SK-N-SH treated with all-trans-retinoic acid at 6 μM for 48 hours (cell line): ENCODE results near the gene FGGY.
A peak's percentile ranks its signal among the peaks of the same experiment; 100 is the strongest.

Source experiments
- ATAC-seq: fragments of 200-7000 bp; cut with Tn5 transposase; 3 replicates; pipeline ENCODE4 v1.9.1; 2020; ENCODE audit warnings: mild to moderate bottlenecking, moderate library complexity
- ARNTL ChIP-seq: fragments of 450-650 bp; formaldehyde crosslinking; IDR thresholded peaks from 2 replicates; pipeline ENCODE4 v1.5.0; 2020; ENCODE audit warnings: low read depth, mild to moderate bottlenecking, moderate library complexity, borderline replicate concordance
- BACH2 ChIP-seq: fragments of 250-450 bp; sonication (Bioruptor Pico); IDR thresholded peaks from 2 replicates; pipeline ENCODE4 v1.9.0; 2021; ENCODE audit warnings: mild to moderate bottlenecking, borderline replicate concordance
- CSDC2 ChIP-seq: fragments of 250-450 bp; sonication (Bioruptor Pico); IDR thresholded peaks from 2 replicates; pipeline ENCODE4 v1.5.0; 2020; ENCODE audit warnings: mild to moderate bottlenecking, moderate library complexity
- ESRRG ChIP-seq: fragments of 250-450 bp; sonication (Bioruptor Pico); IDR thresholded peaks from 2 replicates; pipeline ENCODE4 v1.6.1; 2021; ENCODE audit warnings: mild to moderate bottlenecking
- GLIS3 ChIP-seq: fragments of 250-450 bp; sonication (Bioruptor Pico); IDR thresholded peaks from 2 replicates; pipeline ENCODE4 v1.5.0; 2020; ENCODE audit warnings: mild to moderate bottlenecking, moderate library complexity
- ISL1 ChIP-seq: fragments of 250-450 bp; sonication (Bioruptor Pico); IDR thresholded peaks from 2 replicates; pipeline ENCODE4 v2.1.2; 2022; ENCODE audit warnings: mild to moderate bottlenecking, moderate library complexity
- OSR1 ChIP-seq: fragments of 250-450 bp; sonication (Bioruptor Pico); IDR thresholded peaks from 2 replicates; pipeline ENCODE4 v1.8.0; 2022; ENCODE audit warnings: moderate library complexity, mild to moderate bottlenecking, inconsistent platforms
- RARB ChIP-seq: fragments of 250-450 bp; sonication (Bioruptor Pico); IDR thresholded peaks from 2 replicates; pipeline ENCODE4 v1.8.0; 2021; ENCODE audit warnings: mild to moderate bottlenecking, moderate library complexity
- SNAI2 ChIP-seq: fragments of 250-450 bp; sonication (Bioruptor Pico); IDR thresholded peaks from 2 replicates; pipeline ENCODE4 v1.5.0; 2020; ENCODE audit warnings: mild to moderate bottlenecking, moderate library complexity
- TCF4 ChIP-seq: fragments of 250-450 bp; sonication (Bioruptor Pico); IDR thresholded peaks from 2 replicates; pipeline ENCODE4 v1.8.0; 2021; ENCODE audit warnings: mild to moderate bottlenecking, moderate library complexity, borderline replicate concordance
- TOX ChIP-seq: fragments of 250-450 bp; sonication (Bioruptor Pico); IDR thresholded peaks from 2 replicates; pipeline ENCODE4 v1.8.0; 2021; ENCODE audit warnings: mild to moderate bottlenecking, moderate library complexity, borderline replicate concordance
- ZC3H10 ChIP-seq: fragments of 250-450 bp; sonication (Bioruptor Pico); IDR thresholded peaks from 2 replicates; pipeline ENCODE4 v1.5.1; 2021; ENCODE audit warnings: mild to moderate bottlenecking, moderate library complexity
- ZFP3 ChIP-seq: fragments of 250-450 bp; sonication (Bioruptor Pico); IDR thresholded peaks from 2 replicates; pipeline ENCODE4 v1.5.0; 2020; ENCODE audit warnings: mild to moderate bottlenecking, moderate library complexity
- ZFP30 ChIP-seq: fragments of 450-650 bp; formaldehyde crosslinking; IDR thresholded peaks from 2 replicates; pipeline ENCODE4 v1.5.0; 2022; ENCODE audit warnings: mild to moderate bottlenecking, moderate library complexity
- ZNF565 ChIP-seq: fragments of 450-650 bp; formaldehyde crosslinking; conservative IDR thresholded peaks from 2 replicates; pipeline ENCODE4 v1.5.0; 2020; ENCODE audit warnings: low read depth, mild to moderate bottlenecking, moderate library complexity
- ZNF70 ChIP-seq: fragments of 450-650 bp; formaldehyde crosslinking; IDR thresholded peaks from 2 replicates; pipeline ENCODE4 v1.5.0; 2020; ENCODE audit warnings: mild to moderate bottlenecking, moderate library complexity
- ZNF8 ChIP-seq: fragments of 450-650 bp; formaldehyde crosslinking; IDR thresholded peaks from 2 replicates; pipeline ENCODE4 v1.5.0; 2020; ENCODE audit warnings: mild to moderate bottlenecking, moderate library complexity
- TF ChIP-seq, protein P1 (sequence below): fragments of 250-450 bp; sonication (Bioruptor Pico); IDR thresholded peaks from 2 replicates; pipeline ENCODE4 v1.8.0; 2020; ENCODE audit warnings: mild to moderate bottlenecking, moderate library complexity, borderline replicate concordance
- TF ChIP-seq, protein P2 (sequence below): fragments of 250-450 bp; sonication (Bioruptor Pico); IDR thresholded peaks from 2 replicates; pipeline ENCODE4 v1.5.0; 2020; ENCODE audit warnings: mild to moderate bottlenecking, moderate library complexity
- TF ChIP-seq, protein P3 (sequence below): fragments of 250-450 bp; sonication (Bioruptor Pico); IDR thresholded peaks from 2 replicates; pipeline ENCODE4 v1.5.1; 2020; ENCODE audit warnings: low read depth, mild to moderate bottlenecking, moderate library complexity
- TF ChIP-seq, protein P4 (sequence below): fragments of 250-450 bp; sonication (Bioruptor Pico); IDR thresholded peaks from 2 replicates; pipeline ENCODE4 v1.5.1; 2021; ENCODE audit warnings: mild to moderate bottlenecking, moderate library complexity
- TF ChIP-seq, protein P5 (sequence below): fragments of 250-450 bp; sonication (Bioruptor Pico); IDR thresholded peaks from 2 replicates; pipeline ENCODE4 v1.8.0; 2021; ENCODE audit warnings: low read depth, mild to moderate bottlenecking, moderate library complexity, borderline replicate concordance

FGGY gene

DNA sequence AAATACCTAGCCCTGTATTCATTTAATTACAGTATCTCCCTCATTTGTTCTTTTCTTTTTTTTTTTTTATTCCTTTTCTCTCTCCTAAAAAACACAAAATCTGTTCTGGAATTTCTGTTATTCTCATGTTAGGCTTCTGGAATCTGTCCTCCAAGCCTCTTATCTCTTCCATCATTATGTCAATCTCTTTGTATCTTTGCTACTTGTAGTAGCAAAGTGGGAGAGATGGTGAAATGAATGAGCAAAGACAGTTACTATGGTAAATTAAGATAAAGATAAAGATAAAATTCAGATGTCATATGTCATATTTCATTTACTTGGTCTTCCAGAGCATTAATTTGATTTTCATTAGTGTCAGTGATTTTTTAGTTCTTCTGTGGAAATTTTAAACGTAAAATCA is 155.1 kb downstream of the FGGY start:
- TF ChIP-seq, protein P1, sequence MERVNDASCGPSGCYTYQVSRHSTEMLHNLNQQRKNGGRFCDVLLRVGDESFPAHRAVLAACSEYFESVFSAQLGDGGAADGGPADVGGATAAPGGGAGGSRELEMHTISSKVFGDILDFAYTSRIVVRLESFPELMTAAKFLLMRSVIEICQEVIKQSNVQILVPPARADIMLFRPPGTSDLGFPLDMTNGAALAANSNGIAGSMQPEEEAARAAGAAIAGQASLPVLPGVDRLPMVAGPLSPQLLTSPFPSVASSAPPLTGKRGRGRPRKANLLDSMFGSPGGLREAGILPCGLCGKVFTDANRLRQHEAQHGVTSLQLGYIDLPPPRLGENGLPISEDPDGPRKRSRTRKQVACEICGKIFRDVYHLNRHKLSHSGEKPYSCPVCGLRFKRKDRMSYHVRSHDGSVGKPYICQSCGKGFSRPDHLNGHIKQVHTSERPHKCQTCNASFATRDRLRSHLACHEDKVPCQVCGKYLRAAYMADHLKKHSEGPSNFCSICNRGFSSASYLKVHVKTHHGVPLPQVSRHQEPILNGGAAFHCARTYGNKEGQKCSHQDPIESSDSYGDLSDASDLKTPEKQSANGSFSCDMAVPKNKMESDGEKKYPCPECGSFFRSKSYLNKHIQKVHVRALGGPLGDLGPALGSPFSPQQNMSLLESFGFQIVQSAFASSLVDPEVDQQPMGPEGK (CRISPR knock-in tag) = no peak
- TF ChIP-seq ZNF70 (CRISPR knock-in tag) (0 out of 2 replicates have a peak, but pooled peaks have one; percentile 21), ZNF8 (CRISPR knock-in tag) (no peak), ISL1 (peak; percentile 86)
- ATAC-seq = no peak

DNA sequence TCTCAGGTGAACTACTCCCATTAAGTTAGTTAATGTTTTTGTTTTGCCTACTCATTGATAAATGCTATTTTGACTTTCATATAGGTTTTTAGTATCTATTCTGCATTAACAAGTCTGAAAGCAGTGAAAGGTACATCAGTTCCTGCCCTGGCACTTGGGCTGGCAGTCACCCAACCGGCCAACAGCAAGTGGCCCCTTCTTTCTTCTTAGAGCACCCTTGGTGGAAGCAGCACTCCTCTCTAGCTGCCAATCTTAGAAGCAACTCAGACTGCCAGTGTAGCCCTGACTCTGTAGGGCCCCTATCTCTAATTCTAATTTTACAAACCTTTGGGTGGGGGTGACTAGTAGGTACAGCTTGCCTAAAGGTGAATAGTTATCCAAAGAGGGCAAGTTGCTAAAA is 155.7 kb downstream of the FGGY start:
- no peak for TF ChIP-seq ARNTL (CRISPR knock-in tag)
- TF ChIP-seq CSDC2 (CRISPR knock-in tag) = no peak
- TF ChIP-seq ZNF8 (CRISPR knock-in tag) = no peak
- TF ChIP-seq, protein P2, sequence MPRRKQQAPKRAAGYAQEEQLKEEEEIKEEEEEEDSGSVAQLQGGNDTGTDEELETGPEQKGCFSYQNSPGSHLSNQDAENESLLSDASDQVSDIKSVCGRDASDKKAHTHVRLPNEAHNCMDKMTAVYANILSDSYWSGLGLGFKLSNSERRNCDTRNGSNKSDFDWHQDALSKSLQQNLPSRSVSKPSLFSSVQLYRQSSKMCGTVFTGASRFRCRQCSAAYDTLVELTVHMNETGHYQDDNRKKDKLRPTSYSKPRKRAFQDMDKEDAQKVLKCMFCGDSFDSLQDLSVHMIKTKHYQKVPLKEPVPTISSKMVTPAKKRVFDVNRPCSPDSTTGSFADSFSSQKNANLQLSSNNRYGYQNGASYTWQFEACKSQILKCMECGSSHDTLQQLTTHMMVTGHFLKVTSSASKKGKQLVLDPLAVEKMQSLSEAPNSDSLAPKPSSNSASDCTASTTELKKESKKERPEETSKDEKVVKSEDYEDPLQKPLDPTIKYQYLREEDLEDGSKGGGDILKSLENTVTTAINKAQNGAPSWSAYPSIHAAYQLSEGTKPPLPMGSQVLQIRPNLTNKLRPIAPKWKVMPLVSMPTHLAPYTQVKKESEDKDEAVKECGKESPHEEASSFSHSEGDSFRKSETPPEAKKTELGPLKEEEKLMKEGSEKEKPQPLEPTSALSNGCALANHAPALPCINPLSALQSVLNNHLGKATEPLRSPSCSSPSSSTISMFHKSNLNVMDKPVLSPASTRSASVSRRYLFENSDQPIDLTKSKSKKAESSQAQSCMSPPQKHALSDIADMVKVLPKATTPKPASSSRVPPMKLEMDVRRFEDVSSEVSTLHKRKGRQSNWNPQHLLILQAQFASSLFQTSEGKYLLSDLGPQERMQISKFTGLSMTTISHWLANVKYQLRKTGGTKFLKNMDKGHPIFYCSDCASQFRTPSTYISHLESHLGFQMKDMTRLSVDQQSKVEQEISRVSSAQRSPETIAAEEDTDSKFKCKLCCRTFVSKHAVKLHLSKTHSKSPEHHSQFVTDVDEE (CRISPR knock-in tag) = no peak
- no peak for TF ChIP-seq ZC3H10 (CRISPR knock-in tag)
- TF ChIP-seq ZNF565 = no peak
- no peak for TF ChIP-seq BACH2
- TF ChIP-seq SNAI2 = no peak
- no peak for TF ChIP-seq ZFP30 (CRISPR knock-in tag)
- TF ChIP-seq TCF4 (CRISPR knock-in tag) = no peak
- TF ChIP-seq, protein P3, sequence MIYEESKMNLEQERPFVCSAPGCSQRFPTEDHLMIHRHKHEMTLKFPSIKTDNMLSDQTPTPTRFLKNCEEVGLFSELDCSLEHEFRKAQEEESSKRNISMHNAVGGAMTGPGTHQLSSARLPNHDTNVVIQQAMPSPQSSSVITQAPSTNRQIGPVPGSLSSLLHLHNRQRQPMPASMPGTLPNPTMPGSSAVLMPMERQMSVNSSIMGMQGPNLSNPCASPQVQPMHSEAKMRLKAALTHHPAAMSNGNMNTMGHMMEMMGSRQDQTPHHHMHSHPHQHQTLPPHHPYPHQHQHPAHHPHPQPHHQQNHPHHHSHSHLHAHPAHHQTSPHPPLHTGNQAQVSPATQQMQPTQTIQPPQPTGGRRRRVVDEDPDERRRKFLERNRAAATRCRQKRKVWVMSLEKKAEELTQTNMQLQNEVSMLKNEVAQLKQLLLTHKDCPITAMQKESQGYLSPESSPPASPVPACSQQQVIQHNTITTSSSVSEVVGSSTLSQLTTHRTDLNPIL = no peak
- TF ChIP-seq, protein P1 (CRISPR knock-in tag) = no peak
- TF ChIP-seq ZFP3 (CRISPR knock-in tag) = no peak
- no peak for TF ChIP-seq TOX
- no peak for TF ChIP-seq RARB (CRISPR knock-in tag)
- no peak for TF ChIP-seq GLIS3
- TF ChIP-seq ISL1 = no peak
- TF ChIP-seq ZNF70 (CRISPR knock-in tag) = no peak
- TF ChIP-seq, protein P4, sequence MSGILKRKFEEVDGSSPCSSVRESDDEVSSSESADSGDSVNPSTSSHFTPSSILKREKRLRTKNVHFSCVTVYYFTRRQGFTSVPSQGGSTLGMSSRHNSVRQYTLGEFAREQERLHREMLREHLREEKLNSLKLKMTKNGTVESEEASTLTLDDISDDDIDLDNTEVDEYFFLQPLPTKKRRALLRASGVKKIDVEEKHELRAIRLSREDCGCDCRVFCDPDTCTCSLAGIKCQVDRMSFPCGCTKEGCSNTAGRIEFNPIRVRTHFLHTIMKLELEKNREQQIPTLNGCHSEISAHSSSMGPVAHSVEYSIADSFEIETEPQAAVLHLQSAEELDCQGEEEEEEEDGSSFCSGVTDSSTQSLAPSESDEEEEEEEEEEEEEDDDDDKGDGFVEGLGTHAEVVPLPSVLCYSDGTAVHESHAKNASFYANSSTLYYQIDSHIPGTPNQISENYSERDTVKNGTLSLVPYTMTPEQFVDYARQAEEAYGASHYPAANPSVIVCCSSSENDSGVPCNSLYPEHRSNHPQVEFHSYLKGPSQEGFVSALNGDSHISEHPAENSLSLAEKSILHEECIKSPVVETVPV (CRISPR knock-in tag) = no peak
- TF ChIP-seq ESRRG (CRISPR knock-in tag) = no peak

DNA sequence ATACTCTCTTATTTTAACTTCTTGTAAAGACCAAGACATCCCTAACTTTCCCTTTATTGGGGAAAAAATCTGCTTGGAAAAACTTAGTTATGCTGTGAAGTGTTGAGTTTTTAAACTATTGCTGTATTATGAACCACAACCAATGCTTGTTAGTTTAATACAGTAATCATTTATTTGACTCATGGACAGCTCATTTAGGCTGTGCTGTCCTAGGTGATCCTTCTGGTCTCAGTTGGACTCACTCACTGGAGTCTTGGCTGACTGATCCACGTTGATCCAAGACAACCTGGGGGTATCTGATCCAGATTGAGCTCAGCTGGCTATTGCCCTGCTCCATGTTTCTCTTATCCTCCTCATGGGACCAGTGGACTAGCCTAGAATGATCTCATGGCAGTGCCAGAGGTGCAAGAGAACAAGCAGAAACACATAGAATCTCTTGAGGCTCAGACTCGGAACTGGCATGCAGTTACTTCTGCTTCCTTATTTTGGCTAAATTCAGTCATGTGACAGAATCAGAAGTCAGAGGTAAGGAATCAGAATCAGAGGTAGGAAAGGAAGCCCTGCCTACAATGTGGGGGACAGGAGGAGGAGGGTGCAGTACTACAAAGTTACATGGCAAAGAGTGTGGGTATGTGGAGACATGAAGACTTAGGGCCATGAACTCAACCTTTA is 156.5 kb downstream of the FGGY start:
- ATAC-seq = no peak
- TF ChIP-seq, protein P2 (CRISPR knock-in tag) = no peak
- TF ChIP-seq ZFP3 (CRISPR knock-in tag) (no peak), ARNTL (CRISPR knock-in tag) (no peak), ZNF70 (CRISPR knock-in tag) (no peak), OSR1 (CRISPR knock-in tag) (no peak), ISL1 (no peak), ESRRG (CRISPR knock-in tag) (no peak), RARB (CRISPR knock-in tag) (no peak), ZFP30 (CRISPR knock-in tag) (no peak), BACH2 (no peak)
- TF ChIP-seq, protein P5, sequence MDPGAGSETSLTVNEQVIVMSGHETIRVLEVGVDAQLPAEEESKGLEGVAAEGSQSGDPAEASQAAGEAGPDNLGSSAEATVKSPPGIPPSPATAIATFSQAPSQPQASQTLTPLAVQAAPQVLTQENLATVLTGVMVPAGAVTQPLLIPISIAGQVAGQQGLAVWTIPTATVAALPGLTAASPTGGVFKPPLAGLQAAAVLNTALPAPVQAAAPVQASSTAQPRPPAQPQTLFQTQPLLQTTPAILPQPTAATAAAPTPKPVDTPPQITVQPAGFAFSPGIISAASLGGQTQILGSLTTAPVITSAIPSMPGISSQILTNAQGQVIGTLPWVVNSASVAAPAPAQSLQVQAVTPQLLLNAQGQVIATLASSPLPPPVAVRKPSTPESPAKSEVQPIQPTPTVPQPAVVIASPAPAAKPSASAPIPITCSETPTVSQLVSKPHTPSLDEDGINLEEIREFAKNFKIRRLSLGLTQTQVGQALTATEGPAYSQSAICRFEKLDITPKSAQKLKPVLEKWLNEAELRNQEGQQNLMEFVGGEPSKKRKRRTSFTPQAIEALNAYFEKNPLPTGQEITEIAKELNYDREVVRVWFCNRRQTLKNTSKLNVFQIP (CRISPR knock-in tag) = no peak
- TF ChIP-seq, protein P4 (CRISPR knock-in tag) = no peak

More for the DNA sequence above, 155.7 kb downstream of the FGGY start:
- ATAC-seq = no peak
